ENCODE results near the gene CEACAM3.

- TF ChIP-seq POLR2AphosphoS5 (IDR thresholded peaks at IDR 0.05; ENCODE audit: low read depth, low read length) (no peak), POLR2A (IDR thresholded peaks at IDR 0.05; ENCODE audit: low read depth, low read length) (no peak), POU2F2 (IDR thresholded peaks at IDR 0.05; ENCODE audit: low read depth, low read length) (no peak), TAF1 (IDR thresholded peaks at IDR 0.05; ENCODE audit: low read depth, low read length) (no peak), SPI1 (IDR thresholded peaks at IDR 0.05; ENCODE audit: low read depth, low read length) (no peak)
Observed at GRCh38 chr19:41810301-41810700, 13.9 kb downstream of the CEACAM3 start.
